Psoas muscle (tissue), 8 donors: ENCODE data around the gene UMODL1. TPM values are rescaled to one million over a fixed set of nuclear protein-coding genes. Genes with fewer than 3 reads are reported as not detected.
"Not testable (repeated sequence)": the region's sequence is repeated elsewhere in the genome, so short reads cannot be mapped to it uniquely, and the experiment has no call there.

ENCODE experiments used
- ATAC-seq, 4 donors: fragments of 200-7000 bp; cut with Tn5 transposase; one replicate each; pipeline ENCODE4 v1.9.1; 2020; ENCODE audit warnings: moderate library complexity in 3 of 4, mild to moderate bottlenecking in 2 of 4
- DNase-seq, 2 donors: peaks; one replicate each; pipeline ENCODE4 v3.0.0-alpha.2; 2020
- H3K27ac ChIP-seq: fragments of 200-600 bp; one replicate; pipeline ENCODE4 v1.8.0; 2022
- H3K27me3 ChIP-seq, 3 donors: fragments of 200-600 bp in 1 of 3; one replicate each; pipeline versions ENCODE4 v1.6.1 to v1.8.0; 2013 to 2022; ENCODE audit warnings: low read length in 2 of 3, mild to moderate bottlenecking in 2 of 3, moderate library complexity in 1 of 3; ENCODE audit not compliant: insufficient read depth in 3 of 3
- H3K36me3 ChIP-seq, 2 donors: fragments of 200-600 bp in 1 of 2; one replicate each; pipeline versions ENCODE4 v1.6.1 to v1.8.0; 2013 to 2022; ENCODE audit warnings: low read depth in 1 of 2, mild to moderate bottlenecking in 1 of 2, moderate library complexity in 1 of 2; ENCODE audit not compliant: insufficient read depth in 1 of 2
- H3K4me1 ChIP-seq: fragments of 200-600 bp; one replicate; pipeline ENCODE4 v1.8.0; 2022
- H3K4me3 ChIP-seq: fragments of 200-600 bp; one replicate; pipeline ENCODE4 v1.8.0; 2022; ENCODE audit warnings: mild to moderate bottlenecking
- H3K9me3 ChIP-seq: fragments of 200-600 bp; one replicate; pipeline ENCODE4 v1.8.0; 2022
- WGBS, 3 donors: extraction: QIAGEN DNeasy Blood & Tissue Kit; methylation state at CpG; one replicate each; pipeline versions ENCODE4 v1.1.6 to v1.1.7; 2013; 5-methylcytosine and 5-hydroxymethylcytosine counted together
- intact Hi-C, 2 donors: fragments of 100-400 bp; cut with DNase I; formaldehyde crosslinking; loops; one replicate each; pipeline versions ENCODE4 v1.11.0 to v1.14.2; 2022
- polyA plus RNA-seq, 3 donors: library from polyadenylated mRNA; stranded (reverse); fragments of 200-250 nt; gene quantifications; one replicate each; pipeline ENCODE4 v1.2.3, GENCODE V29; 2013
- total RNA-seq, 4 donors: library from RNA; stranded (reverse); fragmentation: NEBNext Ultra II Directional in 2 of 4; extraction: Animal tissue kit (Norgen Biotek cat#: 25700) in 2 of 4; gene quantifications; one replicate each; pipeline versions ENCODE4 v1.2.1 to v1.2.4, GENCODE V29; 2021 to 2023
- TF ChIP-seq, protein P1 (sequence below): fragments of 200-600 bp; IDR thresholded peaks from one replicate; pipeline ENCODE4 v1.8.0; 2022; ENCODE audit warnings: antibody characterized with exemption
- donor health status: healthy with polysubstance abuse.
- donor health status: DM: no; HTN: no; CAD: no; lungs with moderate emphysema.
- donor health status: Bipolar disorder and iron deficiency.
- donor health status: healthy.
- donor health status: DM: yes; HTN: yes; CAD: no.
- donor health status: DM: no; HTN: no; CAD: no.
- donor health status: DM: no; HTN: no; CAD: no.
- donor health status: DM: yes; HTN: yes; CAD: no.

UMODL1 gene
- total and polyA plus RNA-seq, 7 donors = not detected

DNA sequence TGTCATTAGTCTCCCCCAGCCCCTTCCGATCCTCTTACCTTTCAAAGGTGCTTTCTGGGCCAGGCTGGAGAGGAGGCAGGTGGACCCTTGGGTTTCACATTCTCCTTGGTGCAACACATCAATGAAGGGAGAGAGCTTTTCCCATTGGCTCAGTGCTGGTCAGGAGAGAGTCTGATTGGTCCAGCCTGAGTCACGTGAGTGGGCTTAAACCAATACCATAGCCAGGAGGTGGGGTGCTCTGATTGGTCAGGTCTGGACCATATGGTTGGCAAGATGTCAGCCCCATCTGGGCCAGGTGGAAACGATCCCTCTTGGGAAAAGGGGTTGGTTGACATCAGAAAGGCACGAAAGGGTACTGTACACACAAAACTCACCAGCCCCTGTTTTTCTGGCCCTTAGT is 103.1 kb downstream of the UMODL1 start:
- intact Hi-C loops = no loop called here
- Histone ChIP-seq H3K36me3 (no peaks in the 10 kb centered on the region), H3K9me3 (no peaks in the 10 kb centered on the region), H3K4me3 (no peak overlapping the region), H3K4me1 (no peaks in the 10 kb centered on the region), H3K27ac (no peak overlapping the region), H3K27me3 (no peaks in the 10 kb centered on the region)
- TF ChIP-seq, protein P1, sequence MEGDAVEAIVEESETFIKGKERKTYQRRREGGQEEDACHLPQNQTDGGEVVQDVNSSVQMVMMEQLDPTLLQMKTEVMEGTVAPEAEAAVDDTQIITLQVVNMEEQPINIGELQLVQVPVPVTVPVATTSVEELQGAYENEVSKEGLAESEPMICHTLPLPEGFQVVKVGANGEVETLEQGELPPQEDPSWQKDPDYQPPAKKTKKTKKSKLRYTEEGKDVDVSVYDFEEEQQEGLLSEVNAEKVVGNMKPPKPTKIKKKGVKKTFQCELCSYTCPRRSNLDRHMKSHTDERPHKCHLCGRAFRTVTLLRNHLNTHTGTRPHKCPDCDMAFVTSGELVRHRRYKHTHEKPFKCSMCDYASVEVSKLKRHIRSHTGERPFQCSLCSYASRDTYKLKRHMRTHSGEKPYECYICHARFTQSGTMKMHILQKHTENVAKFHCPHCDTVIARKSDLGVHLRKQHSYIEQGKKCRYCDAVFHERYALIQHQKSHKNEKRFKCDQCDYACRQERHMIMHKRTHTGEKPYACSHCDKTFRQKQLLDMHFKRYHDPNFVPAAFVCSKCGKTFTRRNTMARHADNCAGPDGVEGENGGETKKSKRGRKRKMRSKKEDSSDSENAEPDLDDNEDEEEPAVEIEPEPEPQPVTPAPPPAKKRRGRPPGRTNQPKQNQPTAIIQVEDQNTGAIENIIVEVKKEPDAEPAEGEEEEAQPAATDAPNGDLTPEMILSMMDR = no peak
- ATAC-seq = no peak
- DNase-seq = no peak
- 69 to 85% (median 74%) methylated on average over 4 of the region's 4 CpGs for WGBS, 3 donors

DNA sequence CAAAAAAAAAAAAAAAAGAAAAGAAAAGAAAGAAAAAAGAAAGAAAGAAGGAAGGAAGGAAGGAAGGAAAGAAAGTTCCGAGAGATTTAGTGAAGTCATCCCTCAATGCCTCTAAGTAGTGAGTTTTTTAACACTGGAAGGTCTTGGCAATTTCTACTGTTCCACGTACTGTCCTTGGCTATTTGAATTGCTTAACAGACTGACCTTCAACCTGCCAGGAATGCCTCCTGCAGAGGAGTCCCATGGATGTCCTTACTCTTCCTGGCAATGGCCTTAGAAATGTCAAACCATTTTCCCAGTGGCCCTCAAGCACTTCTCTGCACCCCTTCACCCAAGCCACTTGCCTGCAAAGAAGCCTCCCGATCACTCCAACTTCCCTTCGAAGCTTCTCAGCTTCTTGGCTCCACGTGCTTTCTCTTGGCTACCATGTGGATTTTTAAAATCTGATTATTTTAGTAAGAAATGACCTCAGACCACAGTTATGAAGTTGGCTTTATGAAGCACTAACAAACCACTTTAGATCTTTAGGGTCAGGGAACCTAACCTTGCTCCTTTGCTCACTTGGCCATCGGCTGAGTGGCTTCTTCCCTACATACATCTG is 104.1 kb downstream of the UMODL1 start:
- ATAC-seq = no peak
- DNase-seq = no peak

DNA sequence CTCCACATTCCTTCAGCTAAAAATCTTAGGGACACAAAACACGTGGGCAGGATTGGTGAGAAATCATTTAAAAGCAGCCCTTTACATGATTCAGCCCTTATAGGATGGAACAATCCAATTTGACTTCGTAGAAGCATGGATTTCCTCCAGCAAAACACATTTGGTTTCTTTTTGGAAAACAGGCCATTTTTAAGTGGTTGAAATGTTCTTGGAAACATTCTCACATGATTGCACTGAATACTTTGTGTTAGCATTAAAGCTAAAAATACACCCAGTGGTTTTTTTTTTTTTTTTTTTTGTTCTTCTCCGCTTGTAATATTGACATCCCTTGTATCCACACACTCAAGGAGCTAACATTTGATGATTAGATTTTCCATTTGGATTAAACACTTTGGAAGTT is 105.7 kb downstream of the UMODL1 start:
- DNase-seq (no peak), ATAC-seq (no peak)
- no peaks in the 10 kb centered on the region for H3K4me1 ChIP-seq
- H3K9me3 ChIP-seq = no peaks in the 10 kb centered on the region
- no peaks in the 10 kb centered on the region for H3K36me3 ChIP-seq
- H3K27ac ChIP-seq = no peak overlapping the region
- no peak overlapping the region for H3K4me3 ChIP-seq
- TF ChIP-seq, protein P1 = no peak
- WGBS, 3 donors = 35 to 56% (median 40%) methylated on average over 3 of the region's 3 CpGs
- intact Hi-C loops = no loop called here
- H3K27me3 ChIP-seq = peaks cover 0 to 2% (median 0%) of the 10 kb centered on the region in 3 donors

More for the DNA sequence above, 104.1 kb downstream of the UMODL1 start:
- H3K27ac ChIP-seq = no peak overlapping the region
- H3K4me3 ChIP-seq = no peak overlapping the region
- intact Hi-C loops = no loop called here
- no peaks in the 10 kb centered on the region for H3K9me3 ChIP-seq
- TF ChIP-seq, protein P1 = no peak
- H3K4me1 ChIP-seq = no peaks in the 10 kb centered on the region
- no peaks in the 10 kb centered on the region for H3K36me3 ChIP-seq
- WGBS, 3 donors = 73 to 84% (median 78%) methylated on average over 6 of the region's 6 CpGs
- H3K27me3 ChIP-seq = no peaks in the 10 kb centered on the region

DNA sequence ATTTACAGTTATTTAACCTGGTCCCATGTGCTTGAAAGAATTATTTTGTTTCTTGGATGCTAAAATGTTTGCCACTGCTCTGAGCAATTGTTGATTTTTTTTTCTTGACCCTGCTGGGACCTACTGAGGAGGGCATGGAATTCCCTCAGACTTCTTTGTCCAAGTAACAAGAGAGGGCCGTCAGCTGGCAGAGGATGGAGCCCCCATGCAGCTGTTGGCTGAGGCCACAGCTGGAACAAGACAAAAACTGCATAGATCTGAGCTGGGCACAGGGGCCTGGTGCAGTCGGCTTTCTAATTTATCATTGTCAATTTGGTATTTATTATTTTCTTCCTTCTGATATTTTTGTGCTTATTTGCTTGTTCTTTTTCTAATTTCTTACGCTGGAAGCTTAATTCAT is 108.2 kb downstream of the UMODL1 start:
- H3K36me3 ChIP-seq = no peaks in the 10 kb centered on the region
- H3K9me3 ChIP-seq = no peaks in the 10 kb centered on the region
- DNase-seq = no peak
- H3K4me3 ChIP-seq = no peak overlapping the region
- 36 to 47% (median 39%) methylated on average over 3 of the region's 3 CpGs for WGBS, 3 donors
- H3K4me1 ChIP-seq = no peaks in the 10 kb centered on the region
- H3K27me3 ChIP-seq = peaks cover 0 to 11% (median 0%) of the 10 kb centered on the region in 3 donors
- no peak for ATAC-seq
- intact Hi-C loops = no loop called here
- TF ChIP-seq, protein P1 = no peak
- no peak overlapping the region for H3K27ac ChIP-seq

DNA sequence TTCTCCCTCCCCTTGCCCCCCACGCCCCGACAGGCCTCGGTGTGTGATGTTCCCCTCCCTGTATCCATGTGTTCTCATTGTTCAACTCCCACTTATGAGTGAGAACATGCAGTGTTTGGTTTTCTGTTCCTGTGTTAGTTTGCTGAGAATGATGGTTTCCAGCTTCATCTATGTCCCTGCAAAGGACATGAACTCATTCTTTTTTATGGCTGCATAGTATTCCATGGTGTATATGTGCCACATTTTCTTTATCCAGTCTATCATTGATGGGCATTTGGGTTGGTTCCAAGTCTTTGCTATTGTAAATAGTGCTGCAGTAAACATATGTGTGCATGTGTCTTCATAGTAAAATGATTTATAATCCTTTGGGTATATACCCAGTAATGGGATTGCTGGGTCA is 108.9 kb downstream of the UMODL1 start:
- H3K27ac ChIP-seq, DNase-seq, H3K9me3 ChIP-seq, ATAC-seq, H3K36me3 ChIP-seq, H3K4me3 ChIP-seq, H3K4me1 ChIP-seq, intact Hi-C loops: not testable (repeated sequence)
- peaks cover 0 to 11% (median 0%) of the 10 kb centered on the region in 3 donors for H3K27me3 ChIP-seq
- 39 to 75% (median 43%) methylated on average over 3 of the region's 3 CpGs for WGBS, 3 donors
